Transverse colon (tissue), 4 donors: ENCODE data around the gene KCNJ5. TPM values are rescaled to one million over a fixed set of nuclear protein-coding genes. Genes with fewer than 3 reads are reported as not detected.

ENCODE experiments used
- DNase-seq: peaks from one replicate; pipeline ENCODE4 v3.0.0-alpha.2; 2019
- H3K27ac ChIP-seq, 4 donors: fragments of 200-600 bp; sonication (generic); 2 replicates each; pipeline ENCODE4 v1.5.1; 2016 to 2018; ENCODE audit warnings: inconsistent platforms in 4 of 4
- H3K27me3 ChIP-seq: fragments of 200-600 bp; sonication (generic); 2 replicates; pipeline ENCODE4 v1.5.1; 2017; ENCODE audit warnings: inconsistent platforms
- H3K36me3 ChIP-seq, 4 donors: fragments of 200-600 bp; sonication (generic); 2 replicates each; pipeline ENCODE4 v1.5.1; 2017 to 2019; ENCODE audit warnings: inconsistent platforms in 4 of 4
- H3K4me1 ChIP-seq, 4 donors: fragments of 200-600 bp; sonication (generic); 2 replicates each; pipeline ENCODE4 v1.5.1; 2017 to 2020; ENCODE audit warnings: inconsistent platforms in 4 of 4
- H3K4me3 ChIP-seq, 4 donors: fragments of 200-600 bp; sonication (generic); 1 replicate in 1 of 4; 2 replicates in 3 of 4; pipeline versions ENCODE4 v1.5.1 to v1.6.1; 2017 to 2019; ENCODE audit warnings: inconsistent platforms in 4 of 4
- H3K9me3 ChIP-seq, 2 donors: fragments of 200-600 bp; sonication (generic); 2 replicates each; pipeline ENCODE4 v1.5.1; 2017 to 2019; ENCODE audit warnings: inconsistent platforms in 2 of 2
- CTCF ChIP-seq, 5 experiments: fragments of 200-600 bp in 3 of 5; fragments of 450-650 bp in 2 of 5; sonication (generic) in 3 of 5; IDR thresholded peaks; 1 replicate in 2 of 5; 2 replicates in 3 of 5; pipeline ENCODE4 v1.5.1; 2016 to 2017; ENCODE audit warnings: antibody characterized with exemption in 5 of 5, inconsistent platforms in 3 of 5, mild to moderate bottlenecking in 2 of 5, moderate library complexity in 1 of 5
- EP300 ChIP-seq: sonication (generic); formaldehyde crosslinking; IDR thresholded peaks from one replicate; pipeline ENCODE4 v1.6.1; 2017; ENCODE audit warnings: antibody characterized with exemption, low read depth
- POLR2A ChIP-seq: fragments of 450-650 bp; IDR thresholded peaks from one replicate; pipeline ENCODE4 v1.6.1; 2016; ENCODE audit warnings: antibody characterized with exemption, mild to moderate bottlenecking, moderate library complexity
- POLR2AphosphoS5 ChIP-seq, 3 donors: sonication (generic); formaldehyde crosslinking; IDR thresholded peaks; one replicate each; pipeline ENCODE4 v1.6.1; 2016; ENCODE audit warnings: antibody characterized with exemption in 3 of 3
- WGBS, 2 donors: methylation state at CpG; one replicate each; pipeline ENCODE4 v1.1.5; 2018; ENCODE audit warnings: low coverage in 1 of 2; 5-methylcytosine and 5-hydroxymethylcytosine counted together
- in situ Hi-C, 4 donors: fragments of 200-750 bp; cut with MboI; loops; one replicate each; pipeline versions ENCODE4 v1.15.0 to v1.15.1; 2017; ENCODE audit warnings: low sequenced_read_pairs in 3 of 4, low pct_ligation_motif_present in 1 of 4, low pct_unique_long_range_greater_than_20kb in 1 of 4
- intact Hi-C: fragments of 100-400 bp; cut with DNase I; formaldehyde crosslinking; loops from one replicate; pipeline ENCODE4 v1.15.1; 2023; ENCODE audit warnings: low total_unique reads
- total RNA-seq, 4 donors: library from RNA; depleted of rRNA; stranded (reverse); fragments of >200 nt; gene quantifications; one replicate each; pipeline ENCODE4 v1.1.0, GENCODE V29; 2016

KCNJ5 gene
- total RNA-seq, 4 donors from 2014 or later, result 0.14 to 17.1 (median 7.4) TPM

GRCh38 chr11:128936606-128937251 is 45.6 kb downstream of the KCNJ5 start:
- WGBS, 2 donors, result 87 to 96% methylated on average over 4 to 14 of the region's 16 CpGs
- Histone ChIP-seq H3K4me1 (no peaks in the 10 kb centered on the region), H3K27ac (no peak overlapping the region), H3K27me3 (no peaks in the 10 kb centered on the region), H3K4me3 (no peak overlapping the region), H3K9me3 (no peaks in the 10 kb centered on the region), H3K36me3 (no peaks in the 10 kb centered on the region)
- TF ChIP-seq EP300, result no peak
- no peak for TF ChIP-seq CTCF (IDR thresholded peaks at IDR 0.05)
- no peak for TF ChIP-seq POLR2AphosphoS5 (IDR thresholded peaks at IDR 0.05)
- TF ChIP-seq POLR2A, result no peak
- DNase-seq, result no peak
- intact Hi-C loops, result no loop called here
- in situ Hi-C loops, result no loop called here

GRCh38 chr11:128937480-128937879 is 46.3 kb downstream of the KCNJ5 start:
- in situ Hi-C loops (no loop called here), intact Hi-C loops (no loop called here)
- Histone ChIP-seq H3K4me3 (no peak overlapping the region), H3K36me3 (no peaks in the 10 kb centered on the region), H3K4me1 (no peaks in the 10 kb centered on the region), H3K9me3 (no peaks in the 10 kb centered on the region), H3K27ac (no peak overlapping the region), H3K27me3 (no peaks in the 10 kb centered on the region)
- 90 to 100% methylated on average over 1 to 9 of the region's 9 CpGs for WGBS, 2 donors
- TF ChIP-seq POLR2A, result no peak
- TF ChIP-seq CTCF (IDR thresholded peaks at IDR 0.05), result no peak
- TF ChIP-seq POLR2AphosphoS5 (IDR thresholded peaks at IDR 0.05), result no peak
- TF ChIP-seq EP300, result no peak
- no peak for DNase-seq

- TF ChIP-seq EP300 (no peak), POLR2A (no peak), CTCF (IDR thresholded peaks at IDR 0.05) (no peak), POLR2AphosphoS5 (IDR thresholded peaks at IDR 0.05) (no peak)
- H3K9me3 ChIP-seq, result no peaks in the 10 kb centered on the region
- intact Hi-C loops, result no loop called here
- no peaks in the 10 kb centered on the region for H3K27me3 ChIP-seq
- DNase-seq, result no peak
- no peaks in the 10 kb centered on the region for H3K4me1 ChIP-seq
- in situ Hi-C loops, result no loop called here
- H3K4me3 ChIP-seq, result no peak overlapping the region
- 87 to 100% methylated on average over 2 to 16 of the region's 16 CpGs for WGBS, 2 donors
- no peaks in the 10 kb centered on the region for H3K36me3 ChIP-seq
- H3K27ac ChIP-seq, result no peak overlapping the region
Measured at GRCh38 chr11:128938156-128938885, 47.2 kb downstream of the KCNJ5 start.

GRCh38 chr11:128939591-128939990 is 48.4 kb downstream of the KCNJ5 start:
- no peaks in the 10 kb centered on the region for H3K36me3 ChIP-seq
- no peaks in the 10 kb centered on the region for H3K27me3 ChIP-seq
- no peaks in the 10 kb centered on the region for H3K4me1 ChIP-seq
- intact Hi-C loops (no loop called here), in situ Hi-C loops (no loop called here)
- TF ChIP-seq POLR2A (no peak), POLR2AphosphoS5 (IDR thresholded peaks at IDR 0.05) (no peak), CTCF (IDR thresholded peaks at IDR 0.05) (no peak), EP300 (no peak)
- no peak for DNase-seq
- H3K27ac ChIP-seq, result no peak overlapping the region
- H3K9me3 ChIP-seq, result no peaks in the 10 kb centered on the region
- no peak overlapping the region for H3K4me3 ChIP-seq
- 74% methylated on average over 11 of the region's 11 CpGs; no CpG with 5 or more reads in 1 of the 2 donors for WGBS, 2 donors
